ENCODE data around the gene SNX32.

SNX32 gene

DNA sequence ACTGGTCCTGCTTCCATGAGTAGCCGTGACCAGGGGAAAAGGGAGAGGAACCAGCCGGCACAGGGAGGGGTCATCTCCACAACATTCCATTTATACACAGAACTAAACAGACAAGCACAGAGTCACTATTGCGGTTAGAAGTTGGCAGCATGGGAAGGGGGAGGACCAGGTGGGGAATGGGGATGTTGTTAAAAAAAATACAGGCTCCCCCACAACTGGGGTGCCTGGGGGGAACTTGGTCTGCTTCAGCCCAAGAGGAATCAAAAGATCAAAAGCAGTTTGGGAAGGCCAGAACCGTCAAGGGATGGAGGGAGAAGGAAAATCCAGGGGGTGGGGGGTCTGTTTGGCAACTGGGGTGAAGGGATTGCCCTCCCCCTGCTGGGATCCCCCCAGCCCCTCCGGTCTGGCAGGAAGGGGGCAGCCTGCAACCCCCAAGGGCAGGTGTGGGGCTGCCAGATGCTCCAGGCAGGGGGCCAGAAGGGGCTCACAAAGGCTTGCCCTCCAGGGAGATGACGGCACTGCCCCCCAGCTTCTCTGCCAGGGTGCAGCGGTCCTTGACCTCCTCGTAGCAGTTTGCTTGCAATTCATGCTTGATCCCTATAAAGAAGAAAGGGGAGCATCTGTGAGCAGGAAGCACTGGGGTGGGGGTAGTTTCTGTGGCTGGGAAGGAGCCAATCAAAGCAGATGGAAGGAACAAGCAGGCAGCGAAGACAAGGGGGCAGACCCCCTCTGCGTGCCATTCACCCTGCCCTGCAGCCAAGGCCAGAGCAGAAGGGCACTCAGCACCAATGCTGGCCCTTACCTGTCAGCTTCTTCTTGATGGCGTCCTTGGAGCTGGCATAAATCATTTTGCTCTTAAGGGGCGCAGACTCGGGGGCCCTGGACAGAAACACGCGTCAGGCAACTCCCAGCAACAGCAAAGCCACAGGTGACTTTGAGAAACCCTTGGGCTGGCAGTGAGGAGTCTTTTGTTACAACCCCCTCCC lies 21.4 kb downstream of the SNX32 start:
- TF ChIP-seq, protein P1, sequence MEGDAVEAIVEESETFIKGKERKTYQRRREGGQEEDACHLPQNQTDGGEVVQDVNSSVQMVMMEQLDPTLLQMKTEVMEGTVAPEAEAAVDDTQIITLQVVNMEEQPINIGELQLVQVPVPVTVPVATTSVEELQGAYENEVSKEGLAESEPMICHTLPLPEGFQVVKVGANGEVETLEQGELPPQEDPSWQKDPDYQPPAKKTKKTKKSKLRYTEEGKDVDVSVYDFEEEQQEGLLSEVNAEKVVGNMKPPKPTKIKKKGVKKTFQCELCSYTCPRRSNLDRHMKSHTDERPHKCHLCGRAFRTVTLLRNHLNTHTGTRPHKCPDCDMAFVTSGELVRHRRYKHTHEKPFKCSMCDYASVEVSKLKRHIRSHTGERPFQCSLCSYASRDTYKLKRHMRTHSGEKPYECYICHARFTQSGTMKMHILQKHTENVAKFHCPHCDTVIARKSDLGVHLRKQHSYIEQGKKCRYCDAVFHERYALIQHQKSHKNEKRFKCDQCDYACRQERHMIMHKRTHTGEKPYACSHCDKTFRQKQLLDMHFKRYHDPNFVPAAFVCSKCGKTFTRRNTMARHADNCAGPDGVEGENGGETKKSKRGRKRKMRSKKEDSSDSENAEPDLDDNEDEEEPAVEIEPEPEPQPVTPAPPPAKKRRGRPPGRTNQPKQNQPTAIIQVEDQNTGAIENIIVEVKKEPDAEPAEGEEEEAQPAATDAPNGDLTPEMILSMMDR (conservative IDR thresholded peaks at IDR 0.05; ENCODE audit: low read depth, low read length) = no peak
- no peak overlapping the region for H3K4me3 ChIP-seq (ENCODE audit: low read depth, low read length)
- no peak for DNase-seq (ENCODE audit: low read depth)

GRCh38 chr11:65855927-65856363 lies 22.2 kb downstream of the SNX32 start:
- TF ChIP-seq, protein P1 (conservative IDR thresholded peaks at IDR 0.05; ENCODE audit: low read depth, low read length) = no peak
- H3K4me3 ChIP-seq (ENCODE audit: low read depth, low read length) = peak overlapping the region; percentile 92

DNA sequence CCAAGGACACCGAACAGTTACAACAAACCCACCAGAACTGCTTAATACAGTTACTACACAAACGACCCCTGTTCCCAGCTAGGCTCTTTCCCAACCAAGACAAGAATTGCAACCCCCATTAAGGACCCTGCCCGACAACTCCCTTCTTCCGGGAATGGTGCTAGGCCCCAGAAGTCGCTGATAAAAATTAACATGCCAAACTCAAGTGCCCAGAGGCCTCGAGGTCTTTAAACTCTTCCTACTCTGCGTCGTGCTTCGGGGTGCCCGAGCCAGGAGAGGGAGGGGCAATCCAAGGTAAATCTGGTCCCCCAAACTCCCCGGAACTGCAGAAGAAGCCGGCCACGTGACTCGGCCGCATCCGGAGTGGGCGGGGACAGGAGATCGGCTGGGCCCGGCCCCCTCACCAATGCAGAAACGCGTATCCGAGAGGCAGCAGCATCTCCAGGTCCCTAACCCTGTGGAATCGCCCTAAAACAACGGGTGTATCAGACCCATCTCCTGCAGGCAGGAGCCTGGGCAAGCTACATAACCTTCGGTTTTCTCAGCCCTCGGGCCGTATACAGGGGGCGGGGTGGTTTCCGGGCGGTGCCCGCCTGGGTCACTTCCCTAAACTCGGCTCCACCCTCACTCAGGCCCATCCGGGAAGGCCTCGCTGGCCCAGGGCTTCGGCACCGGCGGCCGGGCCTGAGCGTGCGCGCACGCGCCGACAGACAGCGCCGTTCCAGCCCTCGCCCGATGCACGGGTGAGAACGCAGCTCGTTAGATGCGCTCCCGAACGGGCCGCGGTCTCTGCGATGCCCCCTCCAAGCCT lies 23.1 kb downstream of the SNX32 start:
- TF ChIP-seq, protein P1 (conservative IDR thresholded peaks at IDR 0.05; ENCODE audit: low read depth, low read length) = no peak
- peak overlapping the region; percentile 92 for H3K4me3 ChIP-seq (ENCODE audit: low read depth, low read length)
- DNase-seq (ENCODE audit: low read depth) = peak; percentile 74

More at GRCh38 chr11:65855927-65856363, 22.2 kb downstream of the SNX32 start:
- no peak for DNase-seq (ENCODE audit: low read depth)

DNA sequence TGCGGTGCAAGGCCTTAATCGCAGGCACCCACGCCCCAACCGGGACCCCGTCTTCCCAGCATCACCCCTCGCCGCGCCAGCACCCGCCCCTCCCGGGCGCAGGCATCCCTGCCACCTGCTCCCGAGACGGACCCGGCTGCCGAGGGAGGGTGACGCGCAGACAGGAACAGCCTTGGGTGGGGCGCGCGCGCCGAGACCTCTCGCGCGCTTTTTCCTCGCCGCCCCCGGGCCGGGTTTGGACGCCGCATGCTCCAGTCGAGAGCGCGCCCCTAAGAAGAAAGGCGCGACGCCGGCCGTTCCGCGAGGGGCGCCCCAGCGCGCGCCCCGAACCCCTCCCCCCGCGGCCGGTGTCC lies 23.7 kb downstream of the SNX32 start:
- no peak for DNase-seq (ENCODE audit: low read depth)
- peak overlapping the region; percentile 92 for H3K4me3 ChIP-seq (ENCODE audit: low read depth, low read length)
- TF ChIP-seq, protein P1 (conservative IDR thresholded peaks at IDR 0.05; ENCODE audit: low read depth, low read length) = no peak

DNA sequence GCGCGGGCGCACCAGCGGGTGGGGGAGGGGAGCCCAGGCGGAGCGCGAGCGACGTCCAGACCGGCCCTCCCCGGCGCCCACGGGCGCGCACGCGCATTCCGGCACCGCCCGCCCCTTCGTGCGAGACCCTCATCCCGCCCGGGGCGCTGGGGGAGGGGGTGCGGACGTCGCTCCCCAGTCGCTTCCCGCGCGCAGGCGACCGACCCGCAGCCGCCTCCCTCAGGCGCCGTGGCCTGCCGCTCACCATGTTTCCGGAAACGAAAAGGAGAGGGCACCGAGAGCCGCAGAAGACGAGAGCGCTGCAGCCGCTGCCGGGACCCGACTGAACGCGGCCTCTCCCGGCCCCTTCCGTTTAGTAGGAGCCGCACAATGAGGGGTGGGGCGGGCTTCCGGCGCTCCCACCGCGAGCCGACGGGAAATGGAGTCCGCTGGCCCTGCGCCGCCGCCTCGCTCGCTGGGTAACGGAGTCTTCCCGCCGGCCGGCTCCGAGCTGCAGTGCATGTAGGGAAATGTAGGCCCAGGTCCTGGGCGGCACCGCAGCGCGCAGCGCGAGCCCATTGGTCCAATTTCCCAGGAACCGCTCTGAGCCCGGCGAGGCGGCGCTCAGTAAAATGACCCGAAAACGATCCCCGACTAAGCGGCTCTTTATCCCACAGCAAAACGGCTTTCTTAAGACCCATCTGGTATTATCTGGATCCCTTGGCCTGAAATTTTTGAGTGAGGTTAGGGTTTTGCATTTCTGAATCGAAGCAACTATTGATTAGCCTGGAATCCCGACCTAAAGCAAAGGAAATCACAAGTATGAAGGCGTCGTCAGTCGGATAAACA lies 24.3 kb downstream of the SNX32 start, which contains the start of gene CFL1:
Gene CFL1, minus strand, starts transcription at position 328 of the 828 bp plus-strand sequence. Its CDS starts 81 bp downstream, at position 247.
- peak; percentile 99 for DNase-seq (ENCODE audit: low read depth)
- peak within 1 kb of the TSS; percentile 92 for H3K4me3 ChIP-seq (ENCODE audit: low read depth, low read length)
- TF ChIP-seq, protein P1 (conservative IDR thresholded peaks at IDR 0.05; ENCODE audit: low read depth, low read length) = no peak

- DNase-seq (ENCODE audit: low read depth) = no peak
- H3K4me3 ChIP-seq (ENCODE audit: low read depth, low read length) = peak overlapping the region; percentile 64
- TF ChIP-seq, protein P1 (conservative IDR thresholded peaks at IDR 0.05; ENCODE audit: low read depth, low read length) = no peak
Observed at GRCh38 chr11:65858681-65859087, 24.9 kb downstream of the SNX32 start.

Data from choroid plexus epithelial cell (primary cell).